HG02943 (cell line): Measurements from ENCODE around the gene KANSL1.
"Not testable (repeated sequence)": the region's sequence is repeated elsewhere in the genome, so short reads cannot be mapped to it uniquely, and the experiment has no call there.

Experiments
- ATAC-seq: cut with Tn5 transposase; IDR thresholded peaks from one replicate; pipeline ENCODE4 v1.9.1; 2021; ENCODE audit warnings: mild to moderate bottlenecking, low read depth, moderate library complexity; ENCODE audit not compliant: unreplicated experiment

The KANSL1 gene

DNA sequence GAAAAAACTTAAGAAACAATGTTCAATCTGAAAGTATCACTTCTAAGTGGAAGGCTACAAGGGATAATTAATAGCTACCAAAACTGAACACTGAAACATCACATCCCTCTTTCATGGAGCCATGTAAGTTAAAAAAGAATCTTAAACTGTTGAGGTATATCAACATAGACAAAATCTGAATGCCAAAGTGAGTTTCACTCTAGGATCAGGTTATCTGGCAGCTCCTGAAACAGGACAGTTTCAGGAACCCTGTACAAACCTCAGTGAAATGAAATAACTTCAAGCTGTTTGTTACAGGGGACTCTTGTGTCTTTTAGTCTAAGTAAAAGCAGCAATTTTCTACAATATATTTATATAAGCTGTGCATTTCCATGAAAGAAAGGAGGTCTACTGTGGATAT is 73.2 kb downstream of the KANSL1 start:
- no peak for ATAC-seq

- no peak for ATAC-seq
Measured at GRCh38 chr17:46118964-46119363, 74.3 kb downstream of the KANSL1 start.

DNA sequence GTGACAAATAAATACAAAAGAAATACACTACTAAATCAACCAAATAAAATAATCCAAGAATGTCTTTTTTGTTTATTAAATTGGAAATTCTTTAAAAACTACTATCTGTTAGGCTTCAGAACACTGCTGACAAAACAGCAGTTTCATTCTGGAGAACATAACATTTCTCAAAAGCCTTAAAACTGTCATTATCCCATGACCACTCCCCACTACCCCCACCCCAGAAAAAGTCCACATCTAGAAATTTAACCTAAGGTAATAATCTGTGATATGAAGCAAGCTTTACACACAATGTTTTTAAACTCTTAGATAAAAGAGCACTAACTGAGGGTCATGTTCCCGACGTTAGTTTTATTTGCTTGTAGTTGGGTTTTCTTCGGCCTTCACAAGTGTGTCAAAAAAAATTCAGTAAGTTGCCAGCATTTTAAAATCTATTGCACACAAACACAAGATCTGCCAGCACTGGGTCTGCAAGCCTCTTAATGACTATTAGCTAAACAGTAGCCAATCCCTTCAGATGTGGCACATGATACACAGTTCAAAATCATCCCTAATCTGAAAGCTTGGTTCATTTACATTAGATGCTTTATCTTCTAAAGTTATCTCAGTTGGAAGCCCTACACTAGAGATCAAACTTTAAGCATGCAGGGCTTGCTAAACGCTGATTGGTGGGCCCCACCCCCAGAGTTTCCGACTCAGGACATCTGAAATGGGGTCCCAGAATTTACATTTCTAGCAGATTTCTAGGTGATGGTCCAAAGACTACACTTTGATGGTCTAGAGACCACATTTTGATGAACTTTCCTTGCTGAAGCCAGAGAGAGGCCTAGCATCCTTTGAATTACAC is 75.2 kb downstream of the KANSL1 start:
- no peak for ATAC-seq

DNA sequence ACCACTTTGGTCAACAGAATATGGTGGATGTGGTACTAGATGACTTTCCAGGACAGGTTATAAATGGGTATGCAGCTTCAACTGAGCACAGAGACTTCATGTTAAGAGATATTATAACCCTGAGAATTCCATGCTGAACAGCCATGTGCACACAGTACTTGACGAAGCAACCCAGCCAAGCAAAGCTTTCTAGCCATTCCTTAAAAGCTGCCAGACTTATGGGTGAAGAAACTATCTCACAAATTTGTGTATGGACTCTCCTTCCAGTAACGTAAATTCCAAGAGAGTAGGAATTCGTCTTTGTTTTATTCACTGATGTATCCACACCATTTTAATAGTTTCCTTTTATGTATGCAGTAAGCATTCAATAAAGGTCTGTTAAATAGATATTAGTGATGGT is 76.1 kb downstream of the KANSL1 start:
- ATAC-seq = no peak

GRCh38 chr17:46115699-46116098 is 77.5 kb downstream of the KANSL1 start:
- no peak for ATAC-seq

DNA sequence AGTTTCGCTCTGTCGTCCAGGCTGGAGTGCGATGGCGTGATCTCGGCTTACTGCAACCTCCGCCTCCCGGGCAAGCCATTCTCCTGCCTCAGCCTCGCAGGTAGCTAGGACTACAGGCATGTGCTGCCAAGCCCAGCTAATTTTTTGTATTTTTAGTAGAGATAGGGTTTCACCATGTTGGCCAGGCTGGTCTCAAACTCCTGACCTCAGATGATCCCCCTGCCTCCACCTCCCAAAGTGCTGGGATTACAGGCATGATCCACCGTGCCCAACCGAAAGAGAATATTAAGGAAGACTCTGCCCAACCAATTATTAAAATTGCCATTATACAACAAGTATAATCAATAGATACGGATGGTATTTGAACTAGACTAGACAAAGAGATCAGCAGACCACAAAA is 82.0 kb downstream of the KANSL1 start:
- not testable (repeated sequence) for ATAC-seq

- ATAC-seq = no peak
Measured at GRCh38 chr17:46110219-46110618, 83.0 kb downstream of the KANSL1 start.

DNA sequence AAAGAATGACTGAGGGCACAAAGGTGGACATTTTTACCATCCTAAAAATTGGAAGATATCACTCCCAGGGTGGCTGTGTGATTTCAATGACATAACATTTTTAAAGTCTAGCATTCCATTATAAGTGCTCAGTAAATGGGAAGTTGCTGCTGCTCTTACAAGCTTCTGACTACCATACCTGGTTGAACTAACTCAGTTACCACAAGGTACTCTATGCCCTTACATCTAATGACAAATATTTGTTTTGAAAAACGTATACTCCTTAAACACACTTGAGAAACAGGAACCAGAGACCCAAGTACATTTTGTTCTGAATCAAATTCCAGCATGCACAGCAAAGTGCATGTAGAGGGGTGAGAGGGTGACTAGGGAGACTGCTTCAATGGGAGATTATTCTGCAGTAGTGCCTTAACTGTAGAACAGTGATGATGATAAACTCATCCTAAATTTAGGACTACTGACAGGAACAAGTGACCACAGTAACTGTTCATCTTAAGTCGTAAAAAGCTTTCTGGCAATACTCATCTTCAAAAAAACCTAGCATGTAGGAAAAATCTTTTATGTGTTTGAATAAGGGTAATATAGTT is 83.5 kb downstream of the KANSL1 start:
- ATAC-seq = no peak

DNA sequence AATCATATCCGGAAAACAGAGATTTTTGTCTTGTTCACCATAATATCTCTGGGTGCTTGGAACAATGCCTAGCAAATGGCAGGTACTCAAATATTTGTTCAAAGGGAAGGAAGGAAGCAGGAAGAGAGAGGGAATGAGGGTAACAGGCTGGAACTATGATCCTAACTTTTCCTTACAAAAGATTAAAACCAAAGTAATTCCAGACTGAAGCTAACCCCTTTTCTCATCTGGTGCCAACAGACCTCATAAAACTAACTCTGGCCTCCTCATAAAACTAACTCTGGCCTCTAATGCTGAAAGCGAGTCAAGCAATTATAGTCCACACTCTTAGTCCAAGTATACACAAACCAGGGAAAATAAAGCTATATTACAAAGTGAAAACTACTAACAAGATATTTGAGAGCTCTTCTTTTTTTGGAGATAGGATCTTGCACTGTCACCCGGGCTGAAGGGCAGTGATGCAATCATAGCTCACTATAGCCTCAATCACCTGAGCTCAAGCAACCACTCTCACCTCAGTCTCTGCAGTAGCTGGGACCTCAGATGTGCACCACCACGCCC is 84.6 kb downstream of the KANSL1 start:
- no peak for ATAC-seq

GRCh38 chr17:46108120-46108519 is 85.1 kb downstream of the KANSL1 start:
- ATAC-seq = no peak

DNA sequence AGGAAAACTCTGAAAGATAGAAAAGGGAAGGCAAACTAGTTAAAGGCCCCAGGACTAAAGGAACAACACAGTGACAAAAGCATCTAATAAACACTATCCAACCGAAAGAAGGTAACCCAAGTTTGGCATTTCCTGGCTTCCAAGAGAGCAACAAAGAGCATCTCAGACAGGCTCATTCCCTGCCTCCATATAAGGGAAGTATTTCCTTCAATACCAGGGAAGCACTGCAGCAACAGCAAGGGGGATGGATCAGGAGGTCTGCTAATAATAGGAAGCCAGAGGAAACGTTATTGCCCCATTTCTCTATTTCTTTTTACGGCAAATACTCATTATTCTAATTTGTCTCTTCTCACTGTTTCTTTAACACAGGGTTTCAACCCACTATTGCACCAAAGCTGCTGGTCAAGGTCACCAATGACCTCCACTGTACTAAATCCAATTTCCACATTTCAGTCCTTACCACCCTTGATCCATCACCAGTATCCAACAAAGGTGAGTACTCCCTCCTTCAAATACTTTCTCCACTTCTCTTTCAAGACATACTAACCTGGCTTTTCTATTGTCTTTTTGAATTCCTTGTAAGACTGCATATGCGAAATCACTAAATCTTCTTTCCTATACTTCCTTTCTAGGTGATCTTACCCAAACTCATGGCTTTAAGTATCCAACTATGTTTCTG is 86.1 kb downstream of the KANSL1 start:
- ATAC-seq = no peak

DNA sequence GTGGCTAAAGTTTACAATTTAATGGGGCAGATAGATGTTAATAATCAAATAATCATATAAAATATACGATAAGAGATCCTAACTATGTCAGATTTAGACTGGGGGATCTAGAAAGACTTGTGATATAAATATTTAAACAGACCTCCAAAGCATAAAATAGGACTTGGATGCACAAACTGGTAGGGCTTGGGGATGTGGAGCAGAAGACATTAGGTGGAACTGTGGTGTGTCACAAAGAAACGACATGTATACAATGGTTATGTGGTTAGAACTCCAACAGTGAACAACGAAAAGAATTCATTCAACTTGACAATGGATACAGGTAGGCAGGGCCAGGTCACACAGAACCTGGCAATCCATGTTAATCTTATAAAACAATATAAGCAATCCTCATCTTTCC is 90.4 kb downstream of the KANSL1 start:
- not testable (repeated sequence) for ATAC-seq

DNA sequence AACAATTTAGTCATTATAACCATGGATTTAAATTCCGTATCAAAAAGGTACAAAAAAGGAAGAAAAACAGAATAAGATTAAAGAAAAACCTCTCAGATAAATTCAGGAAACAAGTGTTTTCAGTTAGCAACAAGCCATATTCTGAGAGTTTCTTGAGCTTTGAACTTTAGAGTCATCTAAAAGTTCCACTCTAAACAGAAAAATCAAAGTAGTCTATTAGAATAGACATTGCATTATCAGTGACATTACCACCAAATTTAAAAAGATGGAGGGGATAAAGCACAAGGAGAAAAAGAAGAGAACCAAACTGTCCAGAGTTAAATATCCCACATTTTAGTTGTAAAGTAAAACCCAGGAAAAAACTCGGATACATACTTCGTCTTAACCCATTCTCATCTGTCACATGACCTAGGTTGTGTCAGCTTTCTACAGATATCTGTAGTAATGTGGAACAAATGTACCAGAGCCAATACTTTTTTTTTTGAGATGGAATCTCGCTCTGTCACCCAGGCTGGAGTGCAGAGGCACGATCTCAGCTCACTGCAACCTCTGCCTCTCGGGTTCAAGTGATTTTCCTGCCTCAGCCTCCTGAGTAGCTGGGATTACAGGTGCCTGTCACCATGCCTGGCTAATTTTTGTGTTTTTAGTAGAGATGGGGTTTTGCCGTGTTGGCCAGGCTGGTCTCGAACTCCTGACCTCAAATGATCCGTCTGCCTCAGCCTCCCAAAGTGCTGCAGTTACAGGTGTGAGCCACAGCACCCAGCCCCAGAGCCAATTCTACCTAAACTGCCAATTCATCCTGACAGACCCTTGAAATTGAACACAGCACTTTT is 91.2 kb downstream of the KANSL1 start:
- not testable (repeated sequence) for ATAC-seq

DNA sequence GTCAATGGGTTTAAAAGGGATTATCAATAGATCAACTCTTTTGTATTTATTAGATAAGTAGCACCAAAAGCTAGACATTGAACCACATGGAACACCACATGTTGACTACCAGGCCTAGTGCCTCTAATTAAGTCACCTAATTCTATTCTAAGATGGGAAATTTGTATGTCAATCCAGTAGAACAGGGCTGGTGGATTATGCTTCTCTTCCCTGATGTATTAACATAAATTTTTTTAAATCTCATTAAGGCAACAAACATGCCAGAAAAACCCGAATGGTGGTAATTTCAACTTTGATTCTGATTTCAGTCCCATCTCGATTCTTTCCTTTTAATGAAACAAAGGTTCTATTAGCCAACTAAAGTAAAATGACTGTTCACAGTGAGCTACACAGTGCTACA is 92.6 kb downstream of the KANSL1 start:
- no peak for ATAC-seq

GRCh38 chr17:46099865-46100264 is 93.4 kb downstream of the KANSL1 start:
- no peak for ATAC-seq

DNA sequence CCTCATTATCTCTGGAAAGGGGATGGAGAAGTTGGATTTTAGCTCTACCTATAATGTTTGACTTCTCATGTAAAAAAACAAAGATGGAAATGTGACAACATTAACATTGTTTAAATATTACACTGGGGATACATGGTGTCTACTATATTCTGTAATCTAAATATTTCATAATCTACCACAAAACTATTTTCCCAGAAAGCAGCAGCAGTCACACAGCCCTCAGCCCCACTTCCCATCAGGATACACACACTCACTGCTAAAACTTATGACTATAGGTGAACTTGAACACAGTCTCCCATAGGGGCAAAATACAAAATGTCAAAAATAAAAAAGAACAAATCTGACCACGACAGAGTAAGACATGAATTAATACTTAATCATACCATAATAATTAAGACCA is 95.7 kb downstream of the KANSL1 start:
- ATAC-seq = no peak

DNA sequence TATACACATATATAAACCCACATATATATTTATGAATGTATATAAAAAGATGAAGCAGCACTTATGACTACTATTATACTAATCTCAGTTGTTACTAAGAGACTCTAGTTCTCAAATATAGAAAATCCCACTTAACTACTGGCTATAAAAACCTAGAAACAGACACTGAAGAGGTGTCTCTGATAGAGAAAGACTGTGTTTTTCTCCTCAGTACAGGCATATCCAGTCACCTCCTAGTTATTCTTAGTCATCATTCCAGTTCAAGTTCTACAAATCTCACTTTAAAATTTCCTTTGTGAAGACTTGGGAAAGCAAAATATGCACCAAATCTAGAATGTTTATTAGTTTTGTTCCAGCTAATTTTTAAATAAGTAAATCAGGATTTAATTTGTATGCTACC is 100.2 kb downstream of the KANSL1 start:
- ATAC-seq = no peak

GRCh38 chr17:46090871-46091270 is 102.4 kb downstream of the KANSL1 start:
- ATAC-seq = no peak

GRCh38 chr17:46089389-46089965 is 103.8 kb downstream of the KANSL1 start:
- no peak for ATAC-seq

DNA sequence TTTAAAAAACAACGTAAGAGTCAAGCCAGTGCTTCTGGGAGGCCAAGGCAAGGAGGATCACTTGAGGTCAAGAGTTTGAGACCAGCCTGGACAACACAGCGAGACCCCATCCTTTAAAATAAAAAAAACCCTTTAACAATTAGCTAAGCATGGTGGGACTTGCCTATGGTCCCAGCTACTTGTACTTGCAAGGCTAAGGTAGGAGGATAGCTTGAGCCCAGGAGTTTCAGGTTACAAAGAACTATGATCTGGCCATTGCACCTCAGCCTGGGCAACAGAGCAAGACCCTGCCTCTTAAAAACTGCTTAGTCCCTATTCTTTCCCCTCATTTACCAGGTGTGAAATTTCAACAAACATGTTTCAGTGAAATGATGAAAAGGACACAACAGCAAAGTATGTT is 104.6 kb downstream of the KANSL1 start:
- no peak for ATAC-seq
